ENCODE results near the gene EML1.

DNA sequence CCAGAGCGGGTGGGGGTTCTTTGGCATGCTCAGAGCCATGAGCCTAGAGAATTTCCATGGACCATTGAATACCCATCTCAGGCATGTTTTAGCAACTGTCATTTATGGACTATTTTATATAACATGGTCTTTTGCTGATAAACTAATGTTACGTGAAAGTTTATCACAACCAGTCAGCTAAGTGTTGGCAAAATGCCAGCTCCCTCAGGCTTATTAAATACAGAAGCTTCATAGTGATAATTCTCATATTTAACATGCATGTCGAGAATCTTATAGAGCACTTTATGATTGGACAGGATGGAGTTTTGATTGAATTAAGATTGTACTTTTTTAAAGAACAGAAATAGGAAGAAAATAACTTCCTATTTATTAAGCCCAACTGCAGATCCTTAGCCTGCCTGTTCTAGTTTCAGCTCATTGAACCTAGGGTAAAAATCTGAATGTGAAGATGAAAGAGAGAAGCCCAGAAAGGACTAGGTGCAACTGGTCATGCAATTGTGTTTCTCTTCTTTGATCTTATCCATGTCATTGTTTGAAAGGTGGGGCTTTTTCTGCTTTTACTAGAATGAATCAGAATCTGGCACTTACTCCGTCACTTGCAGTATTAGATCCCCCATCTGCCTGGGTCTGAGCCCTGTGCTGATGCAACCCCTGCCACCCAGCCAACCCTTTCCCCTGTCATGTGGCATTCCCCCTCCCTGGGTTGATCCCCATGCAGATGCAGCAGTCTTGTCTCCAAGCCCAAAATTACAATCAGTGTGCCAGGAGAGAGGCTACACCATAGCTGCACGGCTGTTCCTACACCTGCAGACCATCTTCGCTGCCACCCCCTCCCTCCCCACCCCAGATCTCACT is 137.4 kb downstream of the EML1 start:
- TF ChIP-seq, protein P1, sequence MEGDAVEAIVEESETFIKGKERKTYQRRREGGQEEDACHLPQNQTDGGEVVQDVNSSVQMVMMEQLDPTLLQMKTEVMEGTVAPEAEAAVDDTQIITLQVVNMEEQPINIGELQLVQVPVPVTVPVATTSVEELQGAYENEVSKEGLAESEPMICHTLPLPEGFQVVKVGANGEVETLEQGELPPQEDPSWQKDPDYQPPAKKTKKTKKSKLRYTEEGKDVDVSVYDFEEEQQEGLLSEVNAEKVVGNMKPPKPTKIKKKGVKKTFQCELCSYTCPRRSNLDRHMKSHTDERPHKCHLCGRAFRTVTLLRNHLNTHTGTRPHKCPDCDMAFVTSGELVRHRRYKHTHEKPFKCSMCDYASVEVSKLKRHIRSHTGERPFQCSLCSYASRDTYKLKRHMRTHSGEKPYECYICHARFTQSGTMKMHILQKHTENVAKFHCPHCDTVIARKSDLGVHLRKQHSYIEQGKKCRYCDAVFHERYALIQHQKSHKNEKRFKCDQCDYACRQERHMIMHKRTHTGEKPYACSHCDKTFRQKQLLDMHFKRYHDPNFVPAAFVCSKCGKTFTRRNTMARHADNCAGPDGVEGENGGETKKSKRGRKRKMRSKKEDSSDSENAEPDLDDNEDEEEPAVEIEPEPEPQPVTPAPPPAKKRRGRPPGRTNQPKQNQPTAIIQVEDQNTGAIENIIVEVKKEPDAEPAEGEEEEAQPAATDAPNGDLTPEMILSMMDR (IDR thresholded peaks at IDR 0.05) = no peak
- no peak for TF ChIP-seq POLR2A (IDR thresholded peaks at IDR 0.05)

Measured in body of pancreas (tissue), 4 donors.